ENCODE data around the gene URB1. TPM values are rescaled to one million over a fixed set of nuclear protein-coding genes. Genes with fewer than 3 reads are reported as not detected.
A peak's percentile ranks its signal among the peaks of the same experiment; 100 is the strongest.

Gene URB1
- total and polyA plus RNA-seq, 9 of the 15 experiments (the other 6 are each of a cell fraction or from before 2014, with no cell fraction given), result 0.97 to 53.6 (median 21.5) TPM

DNA sequence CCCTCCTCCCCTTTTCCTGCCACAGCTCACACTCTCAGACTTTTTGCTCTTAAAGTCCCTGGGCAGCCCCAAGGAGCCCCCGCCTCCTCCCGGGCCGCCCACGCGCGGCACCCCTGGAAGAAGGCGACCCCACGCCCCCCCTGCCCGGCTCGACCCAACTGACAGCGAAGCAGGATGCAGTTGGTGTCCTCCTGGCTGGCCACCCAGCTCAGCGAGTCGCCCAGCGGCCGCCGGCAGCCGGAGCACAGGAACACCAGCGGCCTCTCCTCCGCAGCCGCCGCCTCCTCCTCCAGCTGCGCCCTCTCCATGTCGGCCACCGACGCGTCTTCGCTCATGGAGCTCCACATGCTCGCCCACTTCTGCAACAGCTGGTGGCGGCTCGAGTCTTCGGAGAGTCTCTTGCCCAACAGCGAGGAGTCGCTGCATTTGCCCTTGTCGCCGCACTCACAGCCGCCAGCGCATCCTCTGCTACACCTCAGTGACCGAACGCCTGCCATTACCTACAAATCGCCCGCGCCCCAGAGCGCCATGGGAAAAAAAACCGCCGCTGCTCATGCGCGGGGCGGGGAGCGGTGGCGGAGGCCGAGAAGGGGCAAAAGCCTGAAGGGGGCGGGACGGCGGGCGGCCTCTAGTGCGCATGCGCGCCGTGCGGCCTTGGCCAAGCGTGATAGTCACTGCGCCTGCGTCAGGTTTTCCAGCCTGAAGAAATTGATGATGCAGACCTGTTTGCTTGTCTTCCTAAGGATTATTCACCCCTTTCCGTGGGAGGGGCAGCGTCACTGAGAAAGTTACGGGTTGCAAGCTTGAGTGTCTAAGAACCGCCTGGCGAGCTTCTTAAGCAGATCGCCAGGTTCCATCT lies 114.1 kb downstream of the URB1 start, which contains the start of gene MIS18A (continued):
- no peak for TF ChIP-seq ZNF121 (CRISPR knock-in tag; conservative IDR thresholded peaks at IDR 0.05)
- 0 out of 2 replicates have a peak, but pooled peaks have one; percentile 1 for TF ChIP-seq HEY1 (CRISPR knock-in tag; IDR thresholded peaks at IDR 0.05; ENCODE audit: borderline replicate concordance)
- TF ChIP-seq NFATC3 (IDR thresholded peaks at IDR 0.05), result no peak
- TF ChIP-seq CHD1 (IDR thresholded peaks at IDR 0.05; ENCODE audit: low read length), result peak; percentile 18
- no peak for TF ChIP-seq ZNF408 (CRISPR knock-in tag; IDR thresholded peaks at IDR 0.05; ENCODE audit: low read depth)
- peak; percentile 71 for TF ChIP-seq ZNF143 (CRISPR knock-in tag; IDR thresholded peaks at IDR 0.05)
- 0 out of 4 replicates have a peak, but pooled peaks of 1 of the 2 experiments have one; percentile 3 for TF ChIP-seq SIX5 (IDR thresholded peaks at IDR 0.05; ENCODE audit: borderline replicate concordance in 1 of 2, insufficient read depth in 1 of 2, low read depth in 1 of 2, low read length in 2 of 2)
- no peak; a peak in 1 of 4 replicates for TF ChIP-seq RAD21 (CRISPR knock-in tag; conservative IDR thresholded peaks at IDR 0.05 in 1 of 2, IDR thresholded peaks at IDR 0.05 in 1 of 2)
- no peak for TF ChIP-seq PURB (CRISPR knock-in tag; IDR thresholded peaks at IDR 0.05; ENCODE audit: low read depth)
- TF ChIP-seq ARNT (IDR thresholded peaks at IDR 0.05), result no peak; a peak in 1 of 4 replicates
- TF ChIP-seq HLTF (IDR thresholded peaks at IDR 0.05), result peak; percentile 84
- no peak for TF ChIP-seq COPS2 (conservative IDR thresholded peaks at IDR 0.05)
- no peak for TF ChIP-seq MCM5 (IDR thresholded peaks at IDR 0.05; ENCODE audit: low read depth)
- no peak for TF ChIP-seq ZNF165 (CRISPR knock-in tag; IDR thresholded peaks at IDR 0.05; ENCODE audit: borderline replicate concordance)
- TF ChIP-seq, protein P1, sequence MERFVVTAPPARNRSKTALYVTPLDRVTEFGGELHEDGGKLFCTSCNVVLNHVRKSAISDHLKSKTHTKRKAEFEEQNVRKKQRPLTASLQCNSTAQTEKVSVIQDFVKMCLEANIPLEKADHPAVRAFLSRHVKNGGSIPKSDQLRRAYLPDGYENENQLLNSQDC (CRISPR knock-in tag; IDR thresholded peaks at IDR 0.05), result no peak
- TF ChIP-seq, protein P2, sequence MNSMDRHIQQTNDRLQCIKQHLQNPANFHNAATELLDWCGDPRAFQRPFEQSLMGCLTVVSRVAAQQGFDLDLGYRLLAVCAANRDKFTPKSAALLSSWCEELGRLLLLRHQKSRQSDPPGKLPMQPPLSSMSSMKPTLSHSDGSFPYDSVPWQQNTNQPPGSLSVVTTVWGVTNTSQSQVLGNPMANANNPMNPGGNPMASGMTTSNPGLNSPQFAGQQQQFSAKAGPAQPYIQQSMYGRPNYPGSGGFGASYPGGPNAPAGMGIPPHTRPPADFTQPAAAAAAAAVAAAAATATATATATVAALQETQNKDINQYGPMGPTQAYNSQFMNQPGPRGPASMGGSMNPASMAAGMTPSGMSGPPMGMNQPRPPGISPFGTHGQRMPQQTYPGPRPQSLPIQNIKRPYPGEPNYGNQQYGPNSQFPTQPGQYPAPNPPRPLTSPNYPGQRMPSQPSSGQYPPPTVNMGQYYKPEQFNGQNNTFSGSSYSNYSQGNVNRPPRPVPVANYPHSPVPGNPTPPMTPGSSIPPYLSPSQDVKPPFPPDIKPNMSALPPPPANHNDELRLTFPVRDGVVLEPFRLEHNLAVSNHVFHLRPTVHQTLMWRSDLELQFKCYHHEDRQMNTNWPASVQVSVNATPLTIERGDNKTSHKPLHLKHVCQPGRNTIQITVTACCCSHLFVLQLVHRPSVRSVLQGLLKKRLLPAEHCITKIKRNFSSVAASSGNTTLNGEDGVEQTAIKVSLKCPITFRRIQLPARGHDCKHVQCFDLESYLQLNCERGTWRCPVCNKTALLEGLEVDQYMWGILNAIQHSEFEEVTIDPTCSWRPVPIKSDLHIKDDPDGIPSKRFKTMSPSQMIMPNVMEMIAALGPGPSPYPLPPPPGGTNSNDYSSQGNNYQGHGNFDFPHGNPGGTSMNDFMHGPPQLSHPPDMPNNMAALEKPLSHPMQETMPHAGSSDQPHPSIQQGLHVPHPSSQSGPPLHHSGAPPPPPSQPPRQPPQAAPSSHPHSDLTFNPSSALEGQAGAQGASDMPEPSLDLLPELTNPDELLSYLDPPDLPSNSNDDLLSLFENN (IDR thresholded peaks at IDR 0.05; ENCODE audit: low read depth in 2 of 2, low read length in 2 of 2), result no peak
- TF ChIP-seq E2F3 (CRISPR knock-in tag; IDR thresholded peaks at IDR 0.05), result no peak
- TF ChIP-seq CEBPB (tag; IDR thresholded peaks at IDR 0.05), result no peak
- peak; percentile 83; the same call in 1 of the 2 replicates for TF ChIP-seq CBFA2T3 (IDR thresholded peaks at IDR 0.05)
- TF ChIP-seq ASH1L (IDR thresholded peaks at IDR 0.05; ENCODE audit: borderline replicate concordance, low read depth, partially characterized antibody), result no peak
- no peak for TF ChIP-seq GABPA (tag; conservative IDR thresholded peaks at IDR 0.05; ENCODE audit: low read depth)
- no peak for TF ChIP-seq DPF2 (IDR thresholded peaks at IDR 0.05)
- no peak for TF ChIP-seq CHD4 (IDR thresholded peaks at IDR 0.05; ENCODE audit: insufficient read depth, insufficient replicate concordance, low read depth, low read length, poor library complexity, severe bottlenecking)
- TF ChIP-seq BRCA1 (IDR thresholded peaks at IDR 0.05), result no peak
- no peak for TF ChIP-seq BRCA1 (CRISPR knock-in tag; IDR thresholded peaks at IDR 0.05)
- 0 out of 2 replicates have a peak, but pooled peaks have one; percentile 24 for TF ChIP-seq MIER1 (IDR thresholded peaks at IDR 0.05; ENCODE audit: low read depth)
